NCI-H187 treated with DMSO at 0.1 percent for 48 hours (cell line): ENCODE results near the gene OR52N2.

Experiments
- DNase-seq: peaks from one replicate; lab custom pipeline; 2025; lab: John Stamatoyannopoulos, UW

Gene OR52N2

DNA sequence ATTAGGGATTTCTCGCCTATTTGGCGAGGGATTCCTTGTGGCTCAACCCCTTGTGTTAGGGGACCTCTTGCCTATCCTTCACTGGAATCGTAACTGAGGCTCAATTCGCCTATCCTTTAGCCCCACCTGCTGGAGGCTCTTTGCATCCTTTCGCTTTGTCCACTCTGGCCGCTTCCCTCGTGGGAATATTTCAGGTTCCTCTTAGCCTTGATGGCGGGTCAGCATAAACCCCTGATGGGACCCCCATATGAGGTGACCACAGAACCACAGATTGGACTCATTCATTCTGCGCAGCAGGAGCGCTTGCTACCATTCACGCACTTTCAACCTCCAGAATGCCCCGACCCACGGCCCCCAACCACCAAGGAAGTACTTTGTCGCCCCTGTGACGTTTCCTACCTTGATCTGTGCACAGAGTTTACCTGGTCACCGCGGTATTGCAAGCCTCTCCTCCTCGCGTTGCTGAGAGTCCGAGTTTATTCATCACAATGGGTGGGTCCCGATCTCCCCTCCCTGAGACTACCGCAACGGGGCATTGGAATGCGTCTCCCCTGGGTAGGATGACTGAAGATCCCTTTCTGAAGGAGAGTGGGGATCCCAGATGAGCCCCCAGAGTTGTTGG lies at the start of gene OR52N2:
TSS of gene OR52N2 (plus strand) at position 425 of the 622 bp plus-strand sequence. CDS start 11,412 bp downstream, outside the sequence.
- DNase-seq, result no peak

DNA sequence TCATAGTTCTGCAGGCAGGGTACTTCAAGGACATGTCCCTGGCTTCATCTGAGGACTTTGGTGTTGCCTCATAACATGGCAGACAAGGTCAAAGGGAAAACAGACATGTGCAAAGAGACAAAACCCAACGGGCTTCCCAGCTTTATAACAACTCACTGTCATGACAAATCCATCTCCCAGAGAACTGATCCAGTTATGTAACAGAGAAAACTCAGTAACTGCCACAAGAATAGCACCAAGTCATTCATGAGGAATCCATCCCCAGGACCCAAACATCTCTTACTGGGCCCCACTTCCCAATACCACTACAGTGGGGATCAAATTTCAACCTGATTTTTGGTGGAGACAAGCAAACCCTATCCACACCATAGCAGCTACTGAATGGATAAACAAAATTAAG lies 41.7 kb upstream of the OR52N2 start:
- DNase-seq, result no peak

GRCh38 chr11:5783255-5783654 lies 25.5 kb upstream of the OR52N2 start, which contains the start of gene OR52N5:
OR52N5 (minus strand) TSS chr11:5783355; CDS start chr11:5778634, 4,721 bp downstream.
- no peak for DNase-seq

- no peak for DNase-seq
These were observed 17.6 kb upstream of the OR52N2 start, which contains the start of gene OR52N1 for GRCh38 chr11:5791165-5791564. OR52N1 (minus strand) TSS chr11:5791265; CDS start chr11:5788816, 2,449 bp downstream.

DNA sequence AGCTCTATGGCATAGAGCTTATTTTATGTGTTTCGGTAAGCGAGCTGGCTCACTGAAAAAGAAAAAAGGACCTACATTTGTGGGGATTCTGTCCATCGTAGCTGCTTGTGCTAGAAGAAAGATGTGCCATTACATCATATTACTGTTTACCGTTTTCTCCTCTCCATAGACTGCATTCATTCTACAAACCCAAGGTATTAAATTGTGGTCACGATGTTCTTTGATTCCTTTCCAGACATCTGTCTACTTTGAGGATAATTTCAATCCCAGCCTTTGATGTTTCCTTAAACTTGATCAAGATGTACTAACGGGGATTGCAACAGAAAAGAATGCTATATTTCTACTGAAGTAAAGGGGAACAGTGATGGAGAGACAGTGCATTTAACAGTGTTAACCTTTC lies 12.2 kb upstream of the OR52N2 start:
- DNase-seq, result no peak

DNA sequence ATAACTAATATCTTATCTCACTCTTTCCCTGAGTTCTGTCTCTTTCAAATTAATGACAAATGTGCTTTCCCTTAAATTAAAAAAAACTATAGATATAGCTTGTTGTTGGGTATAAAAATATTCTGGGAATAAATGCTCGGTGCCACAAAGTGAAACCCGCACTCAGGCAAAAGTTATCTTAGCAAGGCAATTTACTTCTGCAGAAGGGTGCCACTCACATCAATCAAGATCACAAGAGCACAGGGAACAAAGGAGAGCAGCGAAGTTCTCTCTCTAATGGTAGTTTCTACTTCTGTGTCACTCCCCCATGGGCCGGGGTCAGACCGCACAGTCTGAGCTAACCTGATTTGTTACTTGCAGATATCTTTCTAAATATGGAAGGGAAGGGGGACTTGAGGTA lies 4.7 kb upstream of the OR52N2 start:
- DNase-seq, result no peak

- no peak for DNase-seq
These were observed 1.1 kb upstream of the OR52N2 start for GRCh38 chr11:5807580-5807979.

GRCh38 chr11:5809122-5809519 lies 397 bp downstream of the OR52N2 start:
- no peak for DNase-seq

GRCh38 chr11:5809905-5810795 lies 1.4 kb downstream of the OR52N2 start:
- DNase-seq, result no peak

DNA sequence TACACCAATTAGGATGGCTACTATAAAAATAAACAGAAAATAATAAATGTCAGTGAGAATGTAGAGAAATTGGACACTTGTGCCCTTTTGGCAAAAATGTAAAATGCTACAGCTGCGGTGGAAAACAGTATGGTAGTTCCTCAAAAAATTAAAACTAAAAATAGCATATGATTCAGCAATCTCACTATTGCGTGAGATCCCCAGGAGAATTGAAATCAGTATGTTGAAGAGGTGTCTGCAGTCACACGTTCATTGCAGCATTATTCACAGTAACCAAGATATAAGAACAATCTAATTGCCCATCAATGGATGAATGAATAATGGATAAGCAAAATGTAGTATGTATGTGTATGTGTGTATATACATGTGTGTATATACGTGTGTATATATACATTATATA lies 6.8 kb downstream of the OR52N2 start:
- DNase-seq, result no peak

DNA sequence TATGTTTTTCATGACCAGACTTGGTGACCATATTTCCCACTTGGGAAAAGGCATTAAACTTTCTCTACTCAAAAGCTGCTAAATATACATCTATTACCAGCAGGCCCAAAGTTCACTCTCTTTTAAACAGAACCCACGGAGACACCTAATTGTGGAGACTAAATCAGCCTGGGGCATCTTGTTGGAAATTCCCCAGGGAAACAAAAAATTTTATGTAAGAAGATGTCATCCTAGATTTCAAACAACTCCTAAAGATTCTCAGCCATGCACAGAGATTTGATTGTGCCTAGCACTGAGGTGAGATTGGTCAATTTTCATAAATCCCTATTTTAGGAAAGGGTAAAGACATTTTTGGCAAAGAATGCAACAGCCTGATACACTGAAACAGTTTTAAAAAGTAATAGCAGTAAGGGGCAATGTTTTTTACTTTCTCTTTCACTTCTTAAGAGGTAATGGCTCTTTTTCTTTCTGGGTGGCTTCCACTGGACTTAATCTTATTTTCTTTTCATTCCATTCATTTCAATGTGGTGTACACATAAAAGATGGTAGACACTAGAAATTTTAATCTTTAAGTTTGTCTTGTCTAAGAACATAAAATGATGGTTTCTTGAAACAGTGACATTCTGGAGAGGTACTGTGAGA lies 9.6 kb downstream of the OR52N2 start:
- DNase-seq, result no peak

GRCh38 chr11:5831196-5831829 lies 22.6 kb downstream of the OR52N2 start:
- no peak for DNase-seq

DNA sequence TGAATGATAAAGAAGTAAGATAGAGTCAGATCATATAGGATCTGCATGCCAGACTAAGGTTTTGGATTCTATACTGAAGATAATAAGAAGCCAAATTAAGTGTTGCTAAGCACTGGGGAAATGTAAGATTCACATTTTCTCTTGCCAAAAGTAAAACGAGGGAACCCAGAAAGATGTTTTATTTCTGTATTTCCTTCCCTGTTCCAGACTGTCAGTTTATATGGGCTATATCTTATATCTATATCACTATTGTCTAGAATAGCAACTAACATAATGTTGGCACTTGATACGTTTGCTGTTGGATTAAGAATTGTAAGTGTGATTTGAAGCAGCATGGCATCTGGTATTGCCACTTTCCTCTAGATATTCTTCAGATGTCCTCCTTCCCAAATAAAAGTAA lies 24.7 kb downstream of the OR52N2 start:
- no peak for DNase-seq

DNA sequence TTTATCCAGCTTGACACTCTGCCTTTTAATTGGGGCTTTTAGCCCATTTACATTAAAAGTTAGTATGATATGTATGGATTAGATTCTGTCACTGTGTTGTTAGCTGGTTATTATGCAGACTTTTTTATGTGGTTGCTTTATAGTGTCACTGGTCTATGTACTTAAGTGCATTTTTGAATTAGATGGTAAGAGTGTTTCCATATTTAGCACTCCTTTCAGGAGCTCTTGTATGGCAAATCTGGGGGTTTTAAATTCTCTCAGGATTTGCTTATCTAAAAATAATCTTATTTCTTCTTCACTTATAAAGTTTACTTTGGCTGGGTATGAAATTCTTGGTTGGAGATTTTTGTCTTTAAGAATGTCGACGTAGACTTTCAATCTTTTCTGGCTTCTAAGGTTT lies 29.0 kb downstream of the OR52N2 start:
- no peak for DNase-seq

DNA sequence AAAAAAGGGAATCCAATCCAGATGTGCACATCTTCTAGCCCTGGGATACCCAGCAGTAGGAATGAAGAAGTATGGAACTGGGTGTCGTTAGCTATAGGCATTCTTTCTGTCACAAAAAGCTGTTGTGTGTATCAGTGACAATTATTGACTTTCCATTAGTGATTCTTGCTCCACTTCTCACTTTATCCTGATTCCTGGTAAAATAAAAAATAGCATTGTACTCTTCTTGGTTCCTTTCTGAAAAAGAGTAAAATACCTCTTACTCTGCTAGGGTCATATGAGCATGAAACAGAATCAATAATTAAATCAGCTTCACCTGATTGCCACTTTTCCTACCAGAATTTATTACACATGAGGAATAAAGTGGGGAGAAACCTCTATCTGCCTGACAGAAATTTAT lies 33.1 kb downstream of the OR52N2 start, which contains the start of gene OR52E6:
TSS of gene OR52E6 (minus strand) at position 101 of the 400 bp plus-strand sequence. CDS start at position 101, 0 bp downstream.
- DNase-seq, result no peak

DNA sequence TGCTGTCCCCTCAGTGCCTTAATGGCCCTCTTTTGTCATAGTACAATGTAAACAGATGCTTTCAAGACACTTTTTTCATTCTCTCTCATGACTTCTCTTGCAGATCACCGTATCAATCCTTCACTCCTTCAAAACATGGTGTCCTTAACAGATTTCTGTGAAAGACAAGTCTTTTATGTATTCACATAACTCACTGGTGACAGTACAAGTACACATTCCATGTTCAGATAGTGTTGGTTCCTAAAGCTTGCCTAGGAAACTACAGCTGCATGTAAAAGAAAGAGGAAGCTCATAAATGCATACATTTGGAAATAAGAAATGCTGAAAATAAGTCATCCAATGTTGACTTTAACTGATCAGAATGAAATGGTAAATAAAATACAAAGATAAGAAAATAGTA lies 38.0 kb downstream of the OR52N2 start:
- DNase-seq, result no peak

DNA sequence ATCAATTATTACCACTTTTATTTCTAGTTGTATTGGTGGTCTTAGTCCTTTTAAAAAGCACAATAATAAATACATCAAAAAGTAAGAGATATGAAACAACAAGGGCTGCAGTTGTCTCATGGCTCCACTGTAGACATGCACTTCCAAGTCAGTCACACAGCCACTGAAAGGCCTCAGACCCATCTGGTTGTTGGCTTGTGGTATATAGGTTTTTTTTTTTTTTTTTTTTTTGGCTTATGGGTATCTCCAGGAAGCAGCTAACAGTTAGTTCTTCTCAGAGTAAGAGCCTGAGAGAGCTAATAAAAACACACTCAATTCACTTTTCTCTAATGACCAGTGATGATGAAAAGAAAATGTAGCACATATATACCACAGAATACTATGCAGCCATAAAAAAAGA lies 39.0 kb downstream of the OR52N2 start:
- no peak for DNase-seq

DNA sequence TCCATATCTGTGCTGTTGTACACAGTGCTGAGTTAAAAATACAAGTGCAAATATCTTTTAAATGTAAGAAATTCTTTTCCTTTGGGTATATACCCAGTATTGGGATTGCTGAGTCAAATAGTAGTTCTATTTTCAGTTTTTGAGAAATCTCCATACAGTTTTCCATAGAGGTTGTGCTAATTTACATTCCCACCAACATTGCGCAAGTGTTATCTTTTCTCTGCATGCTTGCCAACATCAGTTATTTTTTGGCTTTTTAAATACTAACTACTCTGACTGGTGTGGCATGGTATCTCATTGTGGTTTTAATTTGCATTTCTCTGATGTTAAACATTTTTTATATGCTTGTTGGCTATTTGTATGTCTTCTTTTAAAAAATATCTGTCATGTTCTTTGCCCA lies 42.3 kb downstream of the OR52N2 start:
- DNase-seq, result no peak

- DNase-seq, result no peak
These were observed 48.9 kb downstream of the OR52N2 start, which contains the start of gene OR52E8 for GRCh38 chr11:5857590-5857989. OR52E8 (minus strand) TSS chr11:5857690; CDS start chr11:5857690, 0 bp downstream.

- DNase-seq, result no peak
These were observed 57.1 kb downstream of the OR52N2 start for GRCh38 chr11:5865826-5866225.
